GM10266 (cell line): ENCODE measurements around the gene LEMD3.
"Not testable (repeated sequence)": the region's sequence is repeated elsewhere in the genome, so short reads cannot be mapped to it uniquely, and the experiment has no call there.

Source experiments
- DNase-seq: peaks from one replicate; pipeline ENCODE4 v3.0.0; 2012; ENCODE audit errors: extremely low spot score
- TF ChIP-seq, protein P1 (sequence below): IDR thresholded peaks from 2 replicates; pipeline ENCODE4 v1.5.1; 2012; ENCODE audit warnings: mild to moderate bottlenecking, low read depth; ENCODE audit not compliant: control insufficient read depth, insufficient read depth; ENCODE audit errors: missing control alignments

The LEMD3 gene

DNA sequence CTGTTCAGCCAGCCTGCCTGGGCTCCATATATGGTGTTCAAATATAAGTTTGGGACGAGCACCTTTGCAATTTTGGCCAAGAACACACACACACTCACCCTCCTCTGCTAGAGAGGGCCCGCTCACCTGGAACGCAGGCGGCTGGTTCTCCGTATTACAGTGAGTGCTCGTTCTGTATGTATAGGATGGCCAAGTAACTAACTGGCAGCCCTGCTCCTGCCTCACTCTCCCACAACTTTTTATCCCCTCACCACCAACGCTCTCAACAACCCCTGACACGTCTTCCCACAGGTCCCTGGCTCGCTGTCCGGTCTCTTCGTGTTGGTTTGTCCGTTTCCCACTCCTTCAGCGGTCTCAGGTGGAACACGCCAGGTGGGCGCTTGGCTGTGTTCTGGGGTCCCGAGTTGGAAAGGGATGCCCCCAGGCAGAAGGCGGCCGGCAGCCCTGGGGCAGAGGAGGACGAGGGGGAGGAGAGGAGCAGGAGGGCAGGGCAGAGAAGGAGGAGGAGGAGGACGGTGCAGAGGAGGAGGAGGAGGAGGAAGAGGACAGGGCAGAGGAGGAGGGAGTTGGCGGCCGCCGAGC is 108.7 kb downstream of the LEMD3 start:
- TF ChIP-seq, protein P1, sequence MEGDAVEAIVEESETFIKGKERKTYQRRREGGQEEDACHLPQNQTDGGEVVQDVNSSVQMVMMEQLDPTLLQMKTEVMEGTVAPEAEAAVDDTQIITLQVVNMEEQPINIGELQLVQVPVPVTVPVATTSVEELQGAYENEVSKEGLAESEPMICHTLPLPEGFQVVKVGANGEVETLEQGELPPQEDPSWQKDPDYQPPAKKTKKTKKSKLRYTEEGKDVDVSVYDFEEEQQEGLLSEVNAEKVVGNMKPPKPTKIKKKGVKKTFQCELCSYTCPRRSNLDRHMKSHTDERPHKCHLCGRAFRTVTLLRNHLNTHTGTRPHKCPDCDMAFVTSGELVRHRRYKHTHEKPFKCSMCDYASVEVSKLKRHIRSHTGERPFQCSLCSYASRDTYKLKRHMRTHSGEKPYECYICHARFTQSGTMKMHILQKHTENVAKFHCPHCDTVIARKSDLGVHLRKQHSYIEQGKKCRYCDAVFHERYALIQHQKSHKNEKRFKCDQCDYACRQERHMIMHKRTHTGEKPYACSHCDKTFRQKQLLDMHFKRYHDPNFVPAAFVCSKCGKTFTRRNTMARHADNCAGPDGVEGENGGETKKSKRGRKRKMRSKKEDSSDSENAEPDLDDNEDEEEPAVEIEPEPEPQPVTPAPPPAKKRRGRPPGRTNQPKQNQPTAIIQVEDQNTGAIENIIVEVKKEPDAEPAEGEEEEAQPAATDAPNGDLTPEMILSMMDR = no peak

DNA sequence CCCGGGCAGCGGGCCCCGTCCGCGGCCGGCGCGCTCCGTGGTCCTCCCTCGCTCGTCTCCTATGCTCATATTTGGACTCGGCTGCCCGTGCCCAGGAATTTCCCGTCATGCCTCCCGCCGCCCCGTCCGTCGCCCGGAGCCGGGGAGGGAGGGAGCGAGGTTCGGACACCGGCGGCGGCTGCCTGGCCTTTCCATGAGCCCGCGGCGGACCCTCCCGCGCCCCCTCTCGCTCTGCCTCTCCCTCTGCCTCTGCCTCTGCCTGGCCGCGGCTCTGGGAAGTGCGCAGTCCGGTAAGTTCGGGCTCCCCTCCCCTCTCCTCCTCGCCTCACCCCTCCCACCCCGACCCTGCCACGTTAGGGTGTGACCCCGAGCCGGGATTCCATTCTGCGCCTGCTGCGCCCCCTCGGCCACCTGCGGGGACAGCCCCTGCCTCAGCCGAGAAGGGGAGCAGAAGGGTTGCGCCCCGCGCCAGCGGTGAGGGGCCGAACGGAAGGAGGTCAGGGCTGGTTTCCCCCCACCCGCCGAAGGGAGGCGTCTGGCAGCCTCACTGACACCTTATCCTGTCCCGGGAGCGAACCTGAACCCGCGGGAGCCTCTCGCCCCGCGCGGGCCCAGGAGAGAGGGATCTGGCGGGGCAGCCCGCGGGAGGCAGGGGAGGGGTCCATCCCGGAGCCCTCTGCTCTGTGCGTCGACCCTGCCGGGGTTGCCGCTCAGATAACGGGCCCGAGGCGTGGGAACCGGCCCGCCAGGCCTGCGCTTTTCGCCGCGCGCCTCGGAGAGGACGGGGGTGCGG is 109.4 kb downstream of the LEMD3 start, which contains the start of gene MSRB3:
TSS of gene MSRB3 (plus strand) at position 108 of the 793 bp plus-strand sequence. CDS start 29,897 bp downstream, outside the sequence.
- peak; percentile 84 for DNase-seq
- TF ChIP-seq, protein P1 = no peak

More for the DNA sequence above, 108.7 kb downstream of the LEMD3 start:
- DNase-seq = no peak

DNA sequence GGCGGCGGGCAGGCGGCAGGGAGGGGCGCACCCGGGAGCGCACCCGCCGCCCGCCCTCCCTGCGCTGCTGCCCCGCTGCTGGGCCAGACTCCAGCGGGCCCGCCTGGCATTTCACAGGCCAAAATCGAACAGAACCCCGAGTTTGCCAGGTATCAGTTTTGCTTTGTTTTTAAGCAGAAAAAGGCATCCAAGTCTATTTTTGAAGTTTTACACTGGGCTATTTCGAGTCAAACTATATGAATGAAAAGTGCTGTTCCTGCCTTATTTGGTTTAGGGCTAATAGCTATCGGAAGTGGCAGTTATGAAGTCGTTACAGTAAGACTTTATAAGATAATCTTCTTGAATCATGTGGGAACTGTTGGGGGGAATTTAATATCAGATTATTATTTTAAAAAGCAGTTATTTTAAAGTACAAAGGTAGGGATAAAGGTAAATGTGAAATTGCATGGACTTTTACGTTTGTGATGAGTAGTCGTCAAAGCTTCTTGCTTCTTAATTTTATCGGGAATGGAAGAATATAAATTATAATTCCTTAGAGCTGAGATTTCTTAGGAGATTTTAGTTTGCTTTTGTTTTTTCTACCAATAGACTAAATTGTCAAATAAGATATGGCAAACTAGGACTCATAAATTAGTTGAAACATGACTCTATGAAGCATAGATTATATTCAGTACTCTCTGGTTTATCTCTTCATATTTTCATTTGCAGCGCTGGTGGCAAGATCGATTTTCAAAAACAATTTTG is 110.2 kb downstream of the LEMD3 start:
- TF ChIP-seq, protein P1 = no peak
- DNase-seq = no peak

- DNase-seq = no peak
- TF ChIP-seq, protein P1 = no peak
These were observed 110.9 kb downstream of the LEMD3 start for GRCh38 chr12:65280306-65280705.

- TF ChIP-seq, protein P1 = no peak
- no peak for DNase-seq
These were observed 113.5 kb downstream of the LEMD3 start for GRCh38 chr12:65282840-65283239.

DNA sequence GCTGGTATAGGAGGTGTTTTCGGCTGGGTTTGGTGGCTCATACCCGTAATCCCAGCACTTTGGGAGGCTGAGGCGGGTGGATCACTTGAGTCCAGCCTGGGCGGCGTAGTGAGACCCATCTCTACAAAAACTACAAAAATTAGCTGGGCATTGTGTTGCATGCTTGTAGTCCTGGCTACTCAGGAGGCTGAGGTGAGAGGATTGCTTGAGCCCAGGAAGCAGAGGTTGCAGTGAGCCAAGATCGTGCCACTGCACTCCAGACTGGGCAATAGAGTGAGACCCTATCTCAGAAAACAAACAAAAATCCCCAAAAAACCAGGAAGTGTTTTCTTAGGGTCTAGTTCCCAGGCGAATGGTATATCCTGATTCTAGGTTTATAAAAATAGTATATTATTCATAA is 116.1 kb downstream of the LEMD3 start:
- DNase-seq = not testable (repeated sequence)

GRCh38 chr12:65287426-65287825 is 118.0 kb downstream of the LEMD3 start:
- no peak for DNase-seq
- TF ChIP-seq, protein P1 = no peak
